Measurements from ENCODE around the gene PGAP1.

GRCh38 chr2:196966061-196966460, 39.6 kb upstream of the PGAP1 start:
- TF ChIP-seq EZH2phosphoT487 (IDR thresholded peaks at IDR 0.05; ENCODE audit: insufficient read depth, low read depth) (no peak), EZH2 (IDR thresholded peaks at IDR 0.05; ENCODE audit: insufficient read depth, poor library complexity, severe bottlenecking) (no peak)
